ENCODE results near the gene CNTNAP4. TPM values are rescaled to one million over a fixed set of nuclear protein-coding genes. Genes with fewer than 3 reads are reported as not detected.
A peak's percentile ranks its signal among the peaks of the same experiment; 100 is the strongest.

CNTNAP4 gene
- polyA plus RNA-seq, 3 donors: 0.26 to 0.43 (median 0.28) TPM

DNA sequence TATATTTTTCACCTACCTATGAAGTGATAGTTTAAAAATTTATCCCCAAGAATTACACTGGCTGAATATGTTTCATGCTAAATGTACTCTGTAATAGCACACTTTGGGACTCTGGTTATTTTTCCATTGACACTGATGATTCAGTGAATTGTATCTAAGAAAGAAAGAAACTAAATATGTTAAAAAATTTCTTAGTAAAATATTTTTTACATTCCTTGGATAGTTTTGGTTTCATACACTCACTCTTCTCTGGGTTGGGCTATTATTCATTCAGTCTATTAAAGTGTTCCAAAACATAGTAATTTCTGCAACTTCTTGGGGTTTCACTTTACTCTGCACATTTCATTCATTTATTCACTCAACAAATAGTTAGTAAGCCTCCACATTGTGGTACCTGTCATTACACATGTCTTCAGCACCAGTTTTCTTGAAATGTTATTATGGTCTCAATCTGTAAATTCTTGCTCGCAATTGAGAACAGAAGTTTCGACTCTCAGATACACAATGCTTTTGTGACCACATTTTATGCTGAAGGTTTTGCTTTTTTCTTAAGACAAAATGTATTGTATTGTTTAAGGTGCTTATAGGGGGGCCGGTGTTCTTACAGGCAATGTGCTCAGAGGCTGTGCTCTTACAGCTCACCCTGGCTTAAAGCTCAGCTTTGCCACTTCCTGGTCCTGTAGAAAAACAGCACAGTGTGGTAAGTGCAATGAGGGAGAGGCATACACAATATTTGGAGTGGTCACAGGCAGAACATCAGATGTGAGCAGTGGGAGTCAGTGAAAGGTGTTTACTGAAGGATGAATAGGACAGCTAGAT lies 17.4 kb downstream of the CNTNAP4 start:
- no peak for DNase-seq (ENCODE audit: extremely low read depth in 1 of 11, low read depth in 9 of 11, low spot score in 4 of 11)

DNA sequence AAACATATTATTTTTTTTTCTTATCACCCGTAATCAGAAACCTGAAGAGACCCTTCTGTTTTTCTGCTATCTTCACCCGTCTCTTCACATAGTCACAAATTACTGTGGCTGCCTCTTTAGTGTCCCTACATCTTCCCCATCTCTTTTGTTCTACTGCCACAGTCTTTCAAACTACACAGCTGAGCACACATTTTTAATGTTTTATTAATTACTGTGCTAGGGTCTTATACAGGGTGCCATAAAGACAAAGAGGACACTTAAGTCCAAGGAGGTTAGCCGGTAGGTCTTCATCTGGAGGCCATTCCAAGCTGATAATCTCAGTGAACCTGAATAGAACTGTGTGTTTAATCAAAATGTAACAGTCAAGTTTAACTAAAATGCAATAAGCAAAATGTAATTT lies 20.7 kb downstream of the CNTNAP4 start:
- no peak for DNase-seq (ENCODE audit: extremely low read depth in 1 of 11, low read depth in 9 of 11, low spot score in 4 of 11)

- DNase-seq (ENCODE audit: extremely low read depth in 1 of 11, low read depth in 9 of 11, low spot score in 4 of 11): no peak
Observed at GRCh38 chr16:76303637-76304314, 26.6 kb downstream of the CNTNAP4 start.

DNA sequence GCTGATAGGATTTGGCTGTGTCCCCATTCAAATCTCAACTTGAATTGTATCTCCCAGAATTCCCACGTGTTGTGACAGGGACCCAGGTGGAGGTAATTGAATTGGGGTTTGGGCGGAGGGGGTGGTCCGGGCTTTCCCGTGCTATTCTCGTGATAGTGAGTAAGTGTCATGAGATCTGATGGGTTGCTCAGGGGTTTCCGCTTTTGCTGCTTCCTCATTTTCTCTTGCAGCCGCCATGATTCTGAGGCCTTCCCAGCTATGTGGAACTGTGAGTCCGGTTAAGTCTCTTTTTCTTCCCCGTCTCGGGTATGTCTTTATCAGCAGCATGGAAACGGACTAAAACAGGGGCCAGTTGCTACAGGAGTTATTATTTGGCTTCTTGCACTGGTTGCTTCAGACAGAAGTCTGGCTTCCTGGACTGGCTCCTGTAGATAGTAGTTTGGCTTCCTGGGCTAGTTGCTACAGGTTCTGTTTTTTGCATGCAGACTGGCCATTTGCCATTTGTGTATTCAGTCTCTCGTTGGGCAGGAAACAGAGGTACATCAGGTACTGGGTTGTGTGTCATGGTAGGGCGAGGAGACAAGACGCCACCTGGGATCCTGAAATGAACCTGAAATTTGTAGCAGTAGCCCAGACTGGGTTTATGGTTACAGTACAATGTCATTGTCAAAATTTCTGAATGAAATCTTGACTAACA lies 32.6 kb downstream of the CNTNAP4 start:
- no peak for DNase-seq (ENCODE audit: extremely low read depth in 1 of 11, low read depth in 9 of 11, low spot score in 4 of 11)

DNA sequence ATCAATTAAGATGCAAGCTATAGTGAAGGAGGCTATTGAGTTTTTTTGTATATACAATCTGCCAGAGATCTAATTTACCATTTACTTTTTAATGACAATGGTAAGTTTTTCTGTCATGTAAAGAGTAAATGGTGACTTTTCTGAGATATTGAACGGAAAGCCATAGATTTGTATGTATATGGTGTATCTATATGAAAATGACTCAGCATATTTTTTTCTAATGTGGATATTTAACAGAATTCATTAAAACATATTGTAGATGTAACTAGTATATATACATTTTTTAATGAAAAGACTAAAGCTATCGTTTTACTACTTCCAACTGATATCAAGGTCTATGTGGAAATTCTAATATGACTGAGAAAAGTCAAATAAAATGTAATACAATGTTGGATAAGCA lies 34.1 kb downstream of the CNTNAP4 start:
- no peak for DNase-seq (ENCODE audit: extremely low read depth in 1 of 11, low read depth in 9 of 11, low spot score in 4 of 11)

DNA sequence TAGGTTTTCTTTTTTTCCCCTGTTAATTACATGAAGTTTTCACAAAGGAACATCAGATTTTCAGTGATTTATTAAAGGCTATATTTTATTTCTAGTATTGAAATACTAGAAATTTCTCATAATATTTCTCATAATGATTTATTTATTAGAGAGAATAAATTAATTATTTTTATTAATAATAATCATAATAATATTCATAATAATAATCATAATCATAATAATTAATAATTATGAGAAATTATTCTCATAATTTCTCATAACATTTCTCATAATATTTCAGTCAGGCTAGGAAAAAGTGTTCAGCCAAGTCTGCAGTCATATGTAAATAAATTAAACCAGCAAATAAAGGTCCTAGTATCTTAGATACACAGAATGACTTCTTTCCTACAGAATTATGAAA lies 41.4 kb downstream of the CNTNAP4 start:
- no peak for DNase-seq (ENCODE audit: extremely low read depth in 1 of 11, low read depth in 9 of 11, low spot score in 4 of 11)

DNA sequence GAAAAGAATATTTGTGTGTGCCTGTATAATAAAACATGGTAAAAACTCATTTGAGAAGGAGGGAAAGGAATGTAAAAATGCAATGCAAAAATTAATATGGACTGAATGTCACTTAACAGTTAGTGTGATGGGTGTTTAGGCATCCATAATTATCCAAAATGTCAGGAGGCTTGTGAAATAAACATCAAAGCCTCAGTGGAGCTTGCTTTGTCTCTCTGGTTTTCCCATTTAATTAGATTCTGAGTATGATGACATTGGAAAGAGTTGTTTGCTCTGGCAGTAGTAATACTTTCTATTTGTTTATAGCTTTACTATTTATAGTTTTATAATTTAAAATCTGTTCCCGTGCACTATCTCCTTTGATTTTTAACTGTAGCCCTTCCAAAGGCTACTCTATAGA lies 51.9 kb downstream of the CNTNAP4 start:
- no peak for DNase-seq (ENCODE audit: extremely low read depth in 1 of 11, low read depth in 9 of 11, low spot score in 4 of 11)

- no peak for DNase-seq (ENCODE audit: extremely low read depth in 1 of 11, low read depth in 9 of 11, low spot score in 4 of 11)
Observed at GRCh38 chr16:76335180-76335974, 58.2 kb downstream of the CNTNAP4 start.

GRCh38 chr16:76336112-76336511 lies 58.9 kb downstream of the CNTNAP4 start:
- no peak for DNase-seq (ENCODE audit: extremely low read depth in 1 of 11, low read depth in 9 of 11, low spot score in 4 of 11)

GRCh38 chr16:76338472-76338871 lies 61.3 kb downstream of the CNTNAP4 start:
- no peak for DNase-seq (ENCODE audit: extremely low read depth in 1 of 11, low read depth in 9 of 11, low spot score in 4 of 11)

- no peak for DNase-seq (ENCODE audit: extremely low read depth in 1 of 11, low read depth in 9 of 11, low spot score in 4 of 11)
Observed at GRCh38 chr16:76343769-76344168, 66.6 kb downstream of the CNTNAP4 start.

- DNase-seq (ENCODE audit: extremely low read depth in 1 of 11, low read depth in 9 of 11, low spot score in 4 of 11): no peak
Observed at GRCh38 chr16:76345163-76345661, 68.0 kb downstream of the CNTNAP4 start.

DNA sequence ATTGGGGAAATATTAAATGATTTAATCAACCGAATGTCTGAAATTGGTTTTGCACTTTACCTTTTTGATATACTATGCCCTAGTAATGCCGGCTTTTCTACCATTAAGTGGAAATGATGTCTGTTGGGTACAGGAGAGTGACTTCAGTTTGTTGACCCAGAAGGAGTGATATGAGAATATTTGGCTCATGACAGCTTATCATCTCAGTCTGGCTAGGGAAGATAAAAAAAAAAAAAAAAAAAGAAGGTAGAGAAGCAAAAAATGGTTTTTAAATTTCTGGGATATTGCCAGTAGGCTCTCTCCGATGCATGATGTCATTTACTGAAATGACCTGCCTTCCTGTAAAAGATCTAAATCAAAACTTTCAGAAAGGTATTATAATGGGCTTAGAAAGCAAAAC lies 69.0 kb downstream of the CNTNAP4 start:
- no peak for DNase-seq (ENCODE audit: extremely low read depth in 1 of 11, low read depth in 9 of 11, low spot score in 4 of 11)

DNA sequence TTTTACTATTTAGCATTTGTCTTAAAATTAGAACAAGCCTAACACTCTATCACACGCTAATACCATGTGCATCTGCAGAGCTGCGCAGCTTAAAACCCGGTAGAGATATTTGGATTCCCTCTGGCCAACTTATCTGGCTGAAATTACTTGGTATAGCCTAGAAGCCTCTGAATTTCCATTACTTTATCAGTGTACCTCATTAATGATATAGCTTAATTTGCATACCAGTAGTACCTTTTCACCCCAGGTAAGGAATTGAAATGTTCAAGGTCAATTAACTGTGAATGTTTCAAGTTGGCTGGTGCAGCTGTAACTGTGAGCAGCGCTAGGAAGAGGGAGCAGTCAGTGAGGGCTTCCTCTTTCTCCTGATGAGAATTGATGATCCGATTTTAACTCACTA lies 74.2 kb downstream of the CNTNAP4 start:
- DNase-seq (ENCODE audit: extremely low read depth in 1 of 11, low read depth in 9 of 11, low spot score in 4 of 11): no peak

- DNase-seq (ENCODE audit: extremely low read depth in 1 of 11, low read depth in 9 of 11, low spot score in 4 of 11): peak in 4 of 11 donors; percentile 7 to 28 (median 15)
Observed at GRCh38 chr16:76360404-76360803, 83.2 kb downstream of the CNTNAP4 start.

GRCh38 chr16:76370344-76370743 lies 93.1 kb downstream of the CNTNAP4 start:
- no peak for DNase-seq (ENCODE audit: extremely low read depth in 1 of 11, low read depth in 9 of 11, low spot score in 4 of 11)

- DNase-seq (ENCODE audit: extremely low read depth in 1 of 11, low read depth in 9 of 11, low spot score in 4 of 11): no peak
Observed at GRCh38 chr16:76371441-76371840, 94.2 kb downstream of the CNTNAP4 start.

GRCh38 chr16:76373998-76374397 lies 96.8 kb downstream of the CNTNAP4 start:
- no peak for DNase-seq (ENCODE audit: extremely low read depth in 1 of 11, low read depth in 9 of 11, low spot score in 4 of 11)

DNA sequence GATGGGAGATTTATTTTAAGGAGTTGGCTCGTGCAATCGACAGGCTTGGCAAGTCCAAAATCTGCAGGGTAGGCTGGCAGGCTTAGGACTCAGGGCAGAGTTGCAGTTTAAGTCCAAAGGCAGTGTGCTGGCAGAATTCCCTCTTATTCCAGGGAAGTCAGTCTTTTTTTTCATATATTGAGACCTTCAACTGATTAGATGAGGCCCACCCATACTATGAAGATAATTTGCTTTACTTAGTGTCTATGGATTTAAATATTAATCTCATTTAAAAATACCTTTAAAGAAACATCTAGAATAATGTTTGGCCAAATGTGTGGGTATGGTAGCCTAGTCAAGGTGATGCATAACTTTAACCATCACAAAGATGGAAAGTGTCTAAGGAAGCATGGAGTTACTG lies 99.8 kb downstream of the CNTNAP4 start:
- no peak for DNase-seq (ENCODE audit: extremely low read depth in 1 of 11, low read depth in 9 of 11, low spot score in 4 of 11)

All from renal cortex interstitium (tissue), 11 donors.